CD4-positive, alpha-beta T cell (primary cell): Measurements from ENCODE around the gene ISCA1. TPM values are rescaled to one million over a fixed set of nuclear protein-coding genes. Genes with fewer than 3 reads are reported as not detected.

Experiments
- ATAC-seq: fragments of 200-7000 bp; cut with Tn5 transposase; one replicate; pipeline ENCODE4 v1.10.0; 2022; ENCODE audit warnings: mild to moderate bottlenecking; ENCODE audit not compliant: poor library complexity
- CTCF ChIA-PET: fragments of 350-600 bp; sonication (Branson Sonifier 250); formaldehyde crosslinking; loops from one replicate; lab custom pipeline; 2021; ENCODE audit warnings: antibody characterized with exemption, inconsistent platforms; lab: Charles Lee
- POLR2A ChIA-PET: fragments of 350-600 bp; sonication (Branson Sonifier 250); formaldehyde crosslinking; loops from one replicate; lab custom pipeline; 2021; ENCODE audit warnings: antibody characterized with exemption, inconsistent platforms; lab: Charles Lee
- DNase-seq, 14 experiments: peaks; one replicate each; pipeline ENCODE4 v3.0.0-alpha.2; 2013 to 2020; ENCODE audit warnings: mixed read lengths in 2 of 14
- H3K27ac ChIP-seq, 2 donors: one replicate each; pipeline versions ENCODE4 v1.5.1 to v1.7.0; 2013; ENCODE audit warnings: low read length in 2 of 2, low read depth in 1 of 2, mild to moderate bottlenecking in 1 of 2
- H3K27me3 ChIP-seq, 2 experiments: 1 replicate in 1 of 2; 2 replicates in 1 of 2; pipeline versions ENCODE4 v1.6.1 to v1.7.0; 2013; ENCODE audit warnings: low read length in 2 of 2, control low read depth in 1 of 2, mild to moderate bottlenecking in 1 of 2, moderate library complexity in 1 of 2; ENCODE audit not compliant: insufficient read depth in 2 of 2, control insufficient read depth in 1 of 2
- H3K36me3 ChIP-seq: one replicate; pipeline ENCODE4 v1.6.1; 2013; ENCODE audit warnings: low read length, control low read depth; ENCODE audit not compliant: insufficient read depth
- H3K4me1 ChIP-seq: one replicate; pipeline ENCODE4 v1.6.1; 2013; ENCODE audit warnings: low read length, control low read depth; ENCODE audit not compliant: insufficient read depth
- H3K4me3 ChIP-seq: one replicate; pipeline ENCODE4 v1.5.1; 2013; ENCODE audit warnings: mild to moderate bottlenecking, low read length, moderate library complexity
- H3K9me3 ChIP-seq, 2 experiments: 1 replicate in 1 of 2; 2 replicates in 1 of 2; pipeline versions ENCODE4 v1.6.1 to v1.7.0; 2013; ENCODE audit warnings: low read length in 2 of 2, mild to moderate bottlenecking in 2 of 2, control low read depth in 1 of 2, moderate library complexity in 1 of 2; ENCODE audit not compliant: control insufficient read depth in 1 of 2, insufficient read depth in 1 of 2
- H3K27ac Mint-ChIP-seq: one replicate; pipeline ENCODE4 v1.8.0; 2020; ENCODE audit warnings: mixed read lengths
- H3K27me3 Mint-ChIP-seq: one replicate; pipeline ENCODE4 v1.8.0; 2021; ENCODE audit warnings: mixed read lengths
- H3K36me3 Mint-ChIP-seq: one replicate; pipeline ENCODE4 v1.8.0; 2021; ENCODE audit warnings: low read depth, mixed read lengths
- H3K4me1 Mint-ChIP-seq: one replicate; pipeline ENCODE4 v1.8.0; 2021; ENCODE audit warnings: low read depth, mixed read lengths
- H3K4me3 Mint-ChIP-seq: one replicate; pipeline ENCODE4 v1.8.0; 2020; ENCODE audit warnings: mild to moderate bottlenecking, mixed read lengths
- H3K9me3 Mint-ChIP-seq: one replicate; pipeline ENCODE4 v1.8.0; 2020; ENCODE audit warnings: mixed read lengths
- CTCF ChIP-seq: fragments of 200-600 bp; IDR thresholded peaks from one replicate; pipeline ENCODE4 v1.8.0; 2022; ENCODE audit warnings: antibody characterized with exemption, mild to moderate bottlenecking
- intact Hi-C, 2 experiments: fragments of 100-400 bp; cut with DNase I in 1 of 2; cut with micrococcal nuclease in 1 of 2; formaldehyde crosslinking; loops; one replicate each; pipeline versions ENCODE4 v1.15.1 to v1.9.0; 2023 to 2025; cut with DNase I, micrococcal nuclease
- total RNA-seq, 174 experiments: library from RNA in 2 of 174; stranded (reverse) in 2 of 174; gene quantifications; one replicate each; pipeline ENCODE4 v1.2.3 and lab custom pipeline; 2021 to 2026

Gene ISCA1
- total RNA-seq, 2 experiments from 2014 or later: 85.3 to 91.6 TPM

DNA sequence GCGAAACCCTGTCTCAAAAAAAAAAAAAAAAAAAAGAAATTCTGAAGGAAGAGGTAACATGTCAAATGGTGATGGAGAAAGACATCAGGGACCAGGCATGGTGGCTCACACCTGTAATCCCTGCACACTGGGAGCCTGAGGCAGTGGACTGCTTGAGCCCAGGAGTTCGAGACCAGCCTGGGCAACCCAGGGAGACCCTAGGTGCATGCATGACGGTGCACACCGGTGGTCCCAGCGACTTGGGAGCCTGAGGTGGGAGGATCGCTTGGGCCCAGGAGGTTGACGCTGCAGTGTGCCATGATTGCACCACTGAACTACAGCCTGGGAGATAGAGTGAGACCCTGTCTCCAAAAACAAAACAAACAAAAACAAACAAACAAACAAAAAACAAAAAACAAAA lies 1.8 kb downstream of the ISCA1 start:
- peak overlapping the region; percentile 95 for H3K27ac Mint-ChIP-seq
- ChIA-PET CTCF (no interaction called here), POLR2A (no interaction called here)
- peak overlapping the region; percentile 91 for H3K4me3 Mint-ChIP-seq
- peaks cover 55% of the 10 kb centered on the region for H3K4me1 Mint-ChIP-seq
- Histone ChIP-seq H3K27me3 (no peaks in the 10 kb centered on the region), H3K27ac (no peak overlapping the region), H3K36me3 (peaks cover 5% of the 10 kb centered on the region), H3K9me3 (no peaks in the 10 kb centered on the region), H3K4me1 (peaks cover 33% of the 10 kb centered on the region), H3K4me3 (no peak overlapping the region)
- H3K9me3 Mint-ChIP-seq: no peaks in the 10 kb centered on the region
- intact Hi-C loops: loop anchor here (2.0 to 10.0 kb wide), 5 partner anchors 74 to 1694 kb away; partner anchors contain the start of genes NAA35 (in 2 of the 2), AGTPBP1 (in 1 of the 2), CDK20 (in 1 of the 2) and GAS1 (in 1 of the 2)
- H3K27me3 Mint-ChIP-seq: no peaks in the 10 kb centered on the region
- no peak for DNase-seq
- peaks cover 43% of the 10 kb centered on the region for H3K36me3 Mint-ChIP-seq
- ATAC-seq: no peak
- no peak for TF ChIP-seq CTCF

DNA sequence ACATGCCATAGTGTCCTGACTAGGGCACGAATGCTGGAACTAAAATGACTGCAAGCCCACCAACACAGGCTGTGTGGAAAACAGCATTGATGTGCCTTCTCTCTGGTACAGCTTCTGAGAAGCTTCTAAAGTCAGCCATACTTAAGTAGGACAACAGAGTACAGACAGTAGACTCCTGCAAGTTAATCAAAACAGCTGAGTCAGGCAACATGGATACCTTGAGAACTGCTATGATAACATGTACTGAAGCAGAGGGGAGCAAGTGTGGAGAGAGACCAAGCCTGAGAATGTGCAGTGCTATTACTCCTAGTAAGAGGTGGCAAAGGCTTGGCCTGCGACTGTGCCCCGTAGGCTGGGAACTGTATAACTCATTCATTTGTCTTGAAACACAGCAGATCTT lies 2.5 kb downstream of the ISCA1 start:
- Mint-ChIP-seq H3K4me1 (peaks cover 62% of the 10 kb centered on the region), H3K4me3 (peak overlapping the region; percentile 84), H3K36me3 (peaks cover 43% of the 10 kb centered on the region), H3K9me3 (no peaks in the 10 kb centered on the region), H3K27ac (peak overlapping the region; percentile 52), H3K27me3 (no peaks in the 10 kb centered on the region)
- no peak for ATAC-seq
- ChIA-PET POLR2A (no interaction called here), CTCF (no interaction called here)
- Histone ChIP-seq H3K27ac (no peak overlapping the region), H3K4me1 (peaks cover 33% of the 10 kb centered on the region), H3K27me3 (no peaks in the 10 kb centered on the region), H3K4me3 (no peak overlapping the region), H3K36me3 (peaks cover 5% of the 10 kb centered on the region), H3K9me3 (no peaks in the 10 kb centered on the region)
- DNase-seq: no peak
- intact Hi-C loops: loop anchor here (2.0 to 10.0 kb wide), 5 partner anchors 75 to 1695 kb away; partner anchors contain the start of genes NAA35 (in 2 of the 2), AGTPBP1 (in 1 of the 2), CDK20 (in 1 of the 2) and GAS1 (in 1 of the 2)
- no peak for TF ChIP-seq CTCF

GRCh38 chr9:86277072-86277471 lies 5.3 kb downstream of the ISCA1 start:
- POLR2A ChIA-PET: no interaction called here
- no peak for TF ChIP-seq CTCF
- peaks cover 57% of the 10 kb centered on the region for H3K4me1 Mint-ChIP-seq

More at GRCh38 chr9:86277072-86277471, 5.3 kb downstream of the ISCA1 start:
- H3K27me3 ChIP-seq: no peaks in the 10 kb centered on the region
- Mint-ChIP-seq H3K27ac (no peak overlapping the region), H3K9me3 (no peaks in the 10 kb centered on the region), H3K36me3 (peaks cover 60% of the 10 kb centered on the region), H3K4me3 (peak overlapping the region; percentile 1), H3K27me3 (no peaks in the 10 kb centered on the region)
- no peaks in the 10 kb centered on the region for H3K9me3 ChIP-seq
- no peak overlapping the region for H3K27ac ChIP-seq
- intact Hi-C loops: no loop called here
- DNase-seq (no peak), ATAC-seq (no peak)
- H3K36me3 ChIP-seq: peaks cover 23% of the 10 kb centered on the region
- H3K4me3 ChIP-seq: no peak overlapping the region
- peaks cover 25% of the 10 kb centered on the region for H3K4me1 ChIP-seq
- CTCF ChIA-PET: interaction anchor here (1.2 to 2.8 kb wide), 3 partner anchors 15 to 75 kb away, joined by 3 to 8 read pairs (median 3); no protein-coding TSS in a partner anchor
